ENCODE data around the gene LDLRAD4.

- TF ChIP-seq CTCF (IDR thresholded peaks at IDR 0.05; ENCODE audit: borderline replicate concordance, extremely low read depth, low read length, poor library complexity, severe bottlenecking) (no peak), EZH2 (IDR thresholded peaks at IDR 0.05; ENCODE audit: borderline replicate concordance, low read depth, low read length, severe bottlenecking) (no peak)
Measured at GRCh38 chr18:13237073-13237472, 18.5 kb downstream of the LDLRAD4 start.

All from DND-41 (cell line).